CD8-positive, alpha-beta memory T cell (primary cell): Measurements from ENCODE around the gene RNU5B-1. TPM values are rescaled to one million over a fixed set of nuclear protein-coding genes. Genes with fewer than 3 reads are reported as not detected.

Experiments
- CTCF ChIA-PET: fragments of 350-600 bp; sonication (Branson Sonifier 250); formaldehyde crosslinking; loops from one replicate; lab custom pipeline; 2021; ENCODE audit warnings: antibody characterized with exemption; lab: Charles Lee
- POLR2A ChIA-PET: fragments of 350-600 bp; sonication (Branson Sonifier 250); formaldehyde crosslinking; loops from one replicate; lab custom pipeline; 2021; ENCODE audit warnings: antibody characterized with exemption; lab: Charles Lee
- DNase-seq, 5 donors: peaks; one replicate each; pipeline versions ENCODE4 v3.0.0 to v3.0.0-alpha.2; 2020 to 2022; ENCODE audit warnings: mixed read lengths in 1 of 5
- H3K27ac ChIP-seq: one replicate; pipeline ENCODE4 v1.7.0; 2013; ENCODE audit warnings: low read depth, mild to moderate bottlenecking, low read length, moderate library complexity
- H3K27me3 ChIP-seq: 2 replicates; pipeline ENCODE4 v1.7.0; 2013; ENCODE audit warnings: low read length, mild to moderate bottlenecking; ENCODE audit not compliant: insufficient read depth, poor library complexity, severe bottlenecking
- H3K36me3 ChIP-seq: 2 replicates; pipeline ENCODE4 v1.7.0; 2013; ENCODE audit warnings: mild to moderate bottlenecking, low read length, moderate library complexity; ENCODE audit not compliant: insufficient read depth
- H3K4me1 ChIP-seq: 2 replicates; pipeline ENCODE4 v1.7.0; 2013; ENCODE audit warnings: mild to moderate bottlenecking, low read length, moderate library complexity; ENCODE audit not compliant: insufficient read depth
- H3K4me3 ChIP-seq: 2 replicates; pipeline ENCODE4 v1.7.0; 2013; ENCODE audit warnings: mild to moderate bottlenecking, low read length
- H3K9me3 ChIP-seq: 2 replicates; pipeline ENCODE4 v1.7.0; 2013; ENCODE audit warnings: mild to moderate bottlenecking, low read length
- H3K27ac Mint-ChIP-seq, 8 donors: one replicate each; pipeline ENCODE4 v1.8.0; 2020 to 2021; ENCODE audit warnings: mixed read lengths in 8 of 8, mild to moderate bottlenecking in 6 of 8, inconsistent platforms in 3 of 8, moderate library complexity in 3 of 8
- H3K27me3 Mint-ChIP-seq, 2 donors: one replicate each; pipeline ENCODE4 v1.8.0; 2020 to 2021; ENCODE audit warnings: mixed read lengths in 2 of 2, mild to moderate bottlenecking in 1 of 2, moderate library complexity in 1 of 2
- H3K36me3 Mint-ChIP-seq, 3 donors: one replicate each; pipeline ENCODE4 v1.8.0; 2020 to 2021; ENCODE audit warnings: mixed read lengths in 3 of 3, inconsistent platforms in 1 of 3, mild to moderate bottlenecking in 1 of 3
- H3K4me1 Mint-ChIP-seq, 3 donors: one replicate each; pipeline ENCODE4 v1.8.0; 2020 to 2021; ENCODE audit warnings: mixed read lengths in 3 of 3, inconsistent platforms in 1 of 3, mild to moderate bottlenecking in 1 of 3
- H3K4me3 Mint-ChIP-seq, 7 donors: one replicate each; pipeline ENCODE4 v1.8.0; 2020 to 2021; ENCODE audit warnings: mixed read lengths in 7 of 7, mild to moderate bottlenecking in 6 of 7, moderate library complexity in 4 of 7, inconsistent platforms in 2 of 7
- H3K9me3 Mint-ChIP-seq, 5 donors: one replicate each; pipeline ENCODE4 v1.8.0; 2020 to 2022; ENCODE audit warnings: mixed read lengths in 5 of 5, mild to moderate bottlenecking in 3 of 5, moderate library complexity in 2 of 5, inconsistent platforms in 1 of 5
- polyA plus RNA-seq: library from polyadenylated mRNA; unstranded; fragments of 300-500 nt; fragmentation: Illumina TruSeq; gene quantifications from one replicate; pipeline ENCODE4 v1.2.3, GENCODE V29; 2021
- total RNA-seq, 2 experiments: library from RNA; stranded (reverse); gene quantifications; one replicate each; pipeline ENCODE4 v1.2.3, GENCODE V29; 2021

Gene RNU5B-1
- total and polyA plus RNA-seq, 3 experiments from 2014 or later, result not detected

DNA sequence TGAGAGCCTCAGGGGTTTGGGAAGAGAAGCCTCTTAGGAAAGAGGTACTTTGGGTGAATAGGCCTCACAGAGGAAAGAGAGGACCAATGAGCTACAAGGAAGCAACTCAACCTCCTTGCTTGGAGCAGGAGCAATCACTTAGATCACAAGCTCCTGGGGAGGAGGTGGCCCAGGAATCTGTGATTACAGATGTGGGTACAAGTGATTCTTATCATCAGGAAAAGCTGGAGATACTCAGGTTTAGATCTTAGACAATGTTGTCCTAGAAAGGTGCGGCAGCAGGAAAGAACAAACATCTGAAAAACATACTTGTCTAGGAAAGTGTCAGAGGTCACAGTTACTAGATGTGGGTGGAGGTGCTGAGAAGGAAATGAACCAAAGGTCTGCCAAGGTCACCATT lies 26.0 kb upstream of the RNU5B-1 start:
- H3K4me1 Mint-ChIP-seq, result peaks cover 37 to 63% (median 42%) of the 10 kb centered on the region in 3 donors
- DNase-seq, result no peak
- POLR2A ChIA-PET, result no interaction called here
- no peak overlapping the region for H3K4me3 Mint-ChIP-seq
- no peaks in the 10 kb centered on the region for H3K9me3 Mint-ChIP-seq
- H3K36me3 Mint-ChIP-seq, result peaks cover 0 to 35% (median 0%) of the 10 kb centered on the region in 3 donors
- H3K27ac ChIP-seq, result no peak overlapping the region
- no peaks in the 10 kb centered on the region for H3K27me3 Mint-ChIP-seq
- H3K27me3 ChIP-seq, result no peaks in the 10 kb centered on the region
- CTCF ChIA-PET, result interaction anchor here (0.9 to 1.9 kb wide), 2 partner anchors 8 to 19 kb away, joined by 3 to 5 read pairs; partner anchors contain the start of gene PARP16
- peaks cover 29% of the 10 kb centered on the region for H3K4me1 ChIP-seq
- no peaks in the 10 kb centered on the region for H3K9me3 ChIP-seq
- H3K36me3 ChIP-seq, result no peaks in the 10 kb centered on the region
- peak overlapping the region in 3 of 8 donors; percentile 30 to 73 (median 67) for H3K27ac Mint-ChIP-seq
- no peak overlapping the region for H3K4me3 ChIP-seq

DNA sequence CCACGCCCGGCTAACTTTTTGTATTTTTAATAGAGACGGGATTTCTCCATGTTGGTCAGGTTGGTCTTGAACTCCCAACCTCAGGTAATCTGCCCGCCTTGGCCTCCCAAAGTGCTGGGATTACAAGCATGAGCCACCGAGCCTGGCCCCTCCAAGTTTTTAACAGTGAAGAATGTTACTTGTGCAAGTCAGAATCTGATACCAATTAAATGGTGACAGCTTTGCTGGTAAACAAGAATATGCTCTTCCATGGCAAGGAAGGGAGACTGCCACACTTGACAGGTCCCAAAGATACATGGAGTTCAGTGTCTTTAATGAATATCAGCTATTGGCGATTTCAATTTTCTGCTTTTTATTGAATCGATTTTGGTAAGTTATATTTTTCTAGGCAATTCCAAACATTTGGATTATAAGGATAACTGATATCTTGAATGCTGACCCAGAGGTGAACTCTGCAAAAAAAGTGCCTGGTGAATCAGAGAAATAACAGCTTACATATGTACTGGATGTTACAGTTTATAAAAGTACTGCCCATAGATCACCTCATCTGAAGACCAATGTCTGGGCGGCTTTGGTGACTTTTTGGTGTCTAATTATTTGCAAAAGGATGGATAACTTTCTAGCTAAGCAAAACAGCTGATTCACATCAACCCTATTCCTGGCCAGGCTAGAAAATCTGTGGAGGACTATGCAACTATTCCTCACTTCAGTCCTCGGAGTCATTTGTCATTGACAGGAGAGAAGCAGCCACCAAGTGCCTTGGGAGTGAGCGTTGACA lies 19.0 kb upstream of the RNU5B-1 start:
- Mint-ChIP-seq H3K27ac (peak overlapping the region; percentile 7 to 96 (median 88)), H3K27me3 (peaks cover 0 to 2% of the 10 kb centered on the region in 2 donors), H3K4me3 (peak overlapping the region; percentile 67 to 94 (median 88)), H3K4me1 (peaks cover 31 to 60% (median 49%) of the 10 kb centered on the region in 3 donors), H3K9me3 (no peaks in the 10 kb centered on the region), H3K36me3 (peaks cover 0 to 21% (median 0%) of the 10 kb centered on the region in 3 donors)
- ChIA-PET CTCF (interaction anchor here (0.6 to 2.6 kb wide), 8 partner anchors 10 to 100 kb away, joined by 3 to 12 read pairs (median 5); partner anchors contain the start of genes CLPX and RNU5B-1), POLR2A (interaction anchor here (0.6 to 2.2 kb wide), 4 partner anchors 10 to 100 kb away, joined by 3 to 28 read pairs (median 24); partner anchors contain the start of genes CLPX, RNU5A-1 and RNU5B-1)
- no peaks in the 10 kb centered on the region for H3K9me3 ChIP-seq
- peaks cover 23% of the 10 kb centered on the region for H3K4me1 ChIP-seq
- peak overlapping the region; percentile 80 for H3K4me3 ChIP-seq
- H3K27me3 ChIP-seq, result no peaks in the 10 kb centered on the region
- H3K36me3 ChIP-seq, result no peaks in the 10 kb centered on the region
- H3K27ac ChIP-seq, result peak overlapping the region; percentile 78
- no peak for DNase-seq

DNA sequence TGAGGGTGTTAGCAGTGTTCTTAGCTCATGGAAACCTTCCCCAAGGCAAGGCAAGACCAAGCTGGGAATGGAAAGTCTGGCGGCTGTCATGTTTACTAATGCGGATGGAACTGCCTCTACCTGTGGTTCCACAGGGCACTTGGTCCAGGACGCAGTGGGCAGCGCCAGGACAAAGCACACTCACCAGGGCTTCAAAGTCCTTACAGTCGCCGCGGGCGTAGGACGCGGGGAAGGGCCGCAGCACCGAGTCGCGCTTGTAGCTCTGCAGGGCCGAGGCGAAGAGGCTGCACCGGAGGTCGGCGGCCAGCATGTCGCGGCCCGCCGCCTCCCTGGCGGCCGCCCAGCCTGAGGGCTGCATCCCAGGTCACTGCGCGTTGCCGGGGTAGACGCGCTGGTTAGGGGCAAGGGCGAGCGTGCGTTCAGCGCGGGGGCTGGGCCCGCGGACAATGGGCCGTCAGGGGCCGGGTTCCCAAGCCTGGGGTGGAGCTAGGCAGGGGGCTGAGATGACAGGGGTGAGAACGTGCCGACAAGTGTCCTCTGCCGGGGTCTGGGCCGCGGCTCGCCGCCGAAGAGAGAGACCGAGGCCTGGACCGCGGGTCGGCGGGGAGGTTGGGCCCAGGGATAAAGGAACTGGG lies 18.3 kb upstream of the RNU5B-1 start:
- Histone ChIP-seq H3K4me1 (peaks cover 23% of the 10 kb centered on the region), H3K9me3 (no peaks in the 10 kb centered on the region), H3K27me3 (no peaks in the 10 kb centered on the region), H3K27ac (peak overlapping the region; percentile 78), H3K36me3 (no peaks in the 10 kb centered on the region), H3K4me3 (peak overlapping the region; percentile 80)
- Mint-ChIP-seq H3K27me3 (peaks cover 0 to 2% of the 10 kb centered on the region in 2 donors), H3K27ac (peak overlapping the region; percentile 7 to 96 (median 88)), H3K36me3 (peaks cover 0 to 19% (median 0%) of the 10 kb centered on the region in 3 donors), H3K4me1 (peaks cover 30 to 53% (median 49%) of the 10 kb centered on the region in 3 donors), H3K9me3 (no peaks in the 10 kb centered on the region), H3K4me3 (peak overlapping the region; percentile 67 to 94 (median 88))
- ChIA-PET POLR2A (interaction anchor here (0.5 to 2.2 kb wide), 9 partner anchors 10 to 252 kb away, joined by 3 to 28 read pairs (median 5); partner anchors contain the start of genes CLPX, PDCD7, RNU5A-1 and RNU5B-1), CTCF (interaction anchor here (0.7 to 2.6 kb wide), 13 partner anchors 9 to 101 kb away, joined by 3 to 16 read pairs (median 6); partner anchors contain the start of genes CLPX, RNU5A-1 and RNU5B-1)
- peak in 1 of 5 donors; percentile 12 for DNase-seq

DNA sequence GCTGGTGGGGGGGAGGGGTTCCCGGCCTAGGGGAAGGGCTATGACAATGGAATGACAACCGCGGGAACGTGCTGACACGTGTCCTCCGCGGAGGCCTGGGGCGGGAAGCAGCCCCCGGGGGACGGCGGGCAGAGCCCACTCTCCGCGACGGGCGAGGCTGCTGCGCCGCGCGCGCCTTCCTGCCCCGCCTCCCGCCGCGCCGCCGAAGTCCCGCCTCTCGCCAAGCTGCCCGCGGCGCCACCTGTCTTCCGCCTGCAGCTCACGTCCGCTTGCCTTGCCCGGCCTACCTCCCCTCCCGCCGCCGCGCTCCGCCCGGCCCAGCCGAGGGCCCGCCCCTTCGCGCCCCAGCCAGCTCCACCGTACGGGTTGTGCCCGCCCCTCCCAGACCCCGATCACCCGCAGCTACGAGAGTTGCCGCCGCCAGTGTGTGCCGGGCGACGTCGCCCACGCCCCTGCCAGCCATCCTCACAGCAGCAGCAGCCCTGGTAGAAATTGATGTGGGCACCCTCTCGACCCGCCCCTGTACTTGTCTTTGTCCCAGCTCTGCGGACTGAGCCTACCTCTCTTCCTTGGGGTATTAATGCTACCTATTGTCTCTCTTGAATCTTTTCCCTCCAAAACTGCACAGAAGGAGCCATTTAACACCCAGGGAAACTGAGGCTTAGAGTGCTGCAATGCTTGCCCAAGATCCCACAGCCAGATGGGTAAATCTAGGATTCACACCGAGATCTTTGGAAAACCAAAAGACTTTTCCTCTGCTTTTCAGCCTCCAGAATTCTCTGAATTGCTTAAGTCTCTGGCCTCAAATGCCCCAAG lies 17.6 kb upstream of the RNU5B-1 start, which contains the start of gene PARP16:
PARP16 (minus strand) TSS at position 180 of the 816 bp plus-strand sequence. CDS start 457 bp downstream, outside the sequence.
- Mint-ChIP-seq H3K4me3 (peak within 1 kb of the TSS; percentile 67 to 94 (median 88)), H3K4me1 (peaks cover 30 to 49% (median 48%) of the 10 kb centered on the region in 3 donors), H3K9me3 (no peaks in the 10 kb centered on the region), H3K27me3 (peaks cover 0 to 2% of the 10 kb centered on the region in 2 donors), H3K27ac (peak within 1 kb of the TSS; percentile 7 to 96 (median 95)), H3K36me3 (peaks cover 0 to 19% (median 0%) of the 10 kb centered on the region in 3 donors)
- H3K4me3 ChIP-seq, result peak within 1 kb of the TSS; percentile 80
- no peaks in the 10 kb centered on the region for H3K27me3 ChIP-seq
- no peaks in the 10 kb centered on the region for H3K9me3 ChIP-seq
- ChIA-PET POLR2A (interaction anchor here (0.5 to 2.2 kb wide), 10 partner anchors 9 to 917 kb away, joined by 3 to 28 read pairs (median 5); partner anchors contain the start of genes CLPX, PDCD7, RNU5A-1 and RNU5B-1), CTCF (interaction anchor here (0.7 to 2.6 kb wide), 13 partner anchors 8 to 101 kb away, joined by 3 to 16 read pairs (median 5); partner anchors contain the start of genes CLPX, RNU5A-1 and RNU5B-1)
- H3K27ac ChIP-seq, result peak within 1 kb of the TSS; percentile 78
- H3K4me1 ChIP-seq, result peaks cover 23% of the 10 kb centered on the region
- DNase-seq, result peak; percentile 90 to 95 (median 92)
- no peaks in the 10 kb centered on the region for H3K36me3 ChIP-seq

DNA sequence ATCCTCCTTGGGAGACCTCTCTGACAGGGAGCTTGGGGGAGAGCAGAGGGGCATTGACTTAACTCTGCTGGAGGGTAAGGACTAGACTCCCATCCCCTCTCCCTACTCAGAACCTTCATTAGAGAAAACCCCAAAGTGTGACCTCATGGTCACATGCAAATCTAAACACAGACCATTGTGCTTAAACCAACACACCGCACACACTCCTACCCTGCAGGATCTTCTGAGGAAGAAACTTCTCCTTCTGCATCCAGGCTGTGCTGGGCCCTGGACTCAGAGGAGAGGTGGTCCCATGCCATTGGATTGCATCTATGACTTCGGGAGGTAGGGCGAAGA lies 17.0 kb upstream of the RNU5B-1 start:
- Histone ChIP-seq H3K9me3 (no peaks in the 10 kb centered on the region), H3K4me3 (peak overlapping the region; percentile 80), H3K4me1 (peaks cover 23% of the 10 kb centered on the region), H3K36me3 (no peaks in the 10 kb centered on the region), H3K27ac (peak overlapping the region; percentile 78), H3K27me3 (no peaks in the 10 kb centered on the region)
- H3K4me3 Mint-ChIP-seq, result peak overlapping the region; percentile 67 to 94 (median 88)
- no peaks in the 10 kb centered on the region for H3K9me3 Mint-ChIP-seq
- H3K4me1 Mint-ChIP-seq, result peaks cover 26 to 43% (median 42%) of the 10 kb centered on the region in 3 donors
- CTCF ChIA-PET, result interaction anchor here (0.8 to 2.6 kb wide), 6 partner anchors 8 to 102 kb away, joined by 3 to 16 read pairs (median 8); partner anchors contain the start of genes CLPX and RNU5A-1
- DNase-seq, result no peak
- peaks cover 0 to 16% (median 0%) of the 10 kb centered on the region in 3 donors for H3K36me3 Mint-ChIP-seq
- H3K27ac Mint-ChIP-seq, result peak overlapping the region; percentile 7 to 96 (median 94)
- peaks cover 0 to 2% of the 10 kb centered on the region in 2 donors for H3K27me3 Mint-ChIP-seq
- POLR2A ChIA-PET, result interaction anchor here (0.6 to 2.2 kb wide), 6 partner anchors 8 to 917 kb away, joined by 5 to 28 read pairs (median 15); partner anchors contain the start of genes CLPX, RNU5A-1 and RNU5B-1

DNA sequence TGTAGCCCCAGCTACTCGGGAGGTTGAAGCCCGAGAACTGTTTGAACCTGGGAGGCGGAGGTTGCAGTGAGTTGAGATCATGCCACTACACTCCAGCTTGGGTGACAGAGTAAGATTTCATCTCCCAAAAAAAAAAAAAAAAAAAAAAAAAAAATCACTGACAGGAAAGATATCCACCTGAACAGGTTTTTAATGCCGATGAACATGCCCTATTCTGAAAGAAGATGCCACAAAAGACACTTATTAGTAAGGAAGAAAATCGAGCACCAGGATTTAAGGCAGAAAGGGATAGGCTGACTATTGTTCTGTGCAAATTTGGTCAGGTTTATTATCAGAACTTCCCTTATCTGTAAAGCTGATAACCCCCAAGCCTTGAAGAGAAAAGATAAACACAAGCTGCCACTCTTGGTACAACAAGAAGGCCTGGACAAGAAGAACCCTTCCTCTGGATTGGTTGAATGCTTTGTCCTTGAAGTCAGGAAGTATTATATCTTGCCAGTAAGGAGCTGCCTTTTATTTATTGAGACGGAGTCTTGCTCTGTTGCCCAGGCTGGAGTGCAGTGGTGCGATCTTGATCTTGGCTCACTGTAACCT lies 15.1 kb upstream of the RNU5B-1 start:
- Mint-ChIP-seq H3K27ac (no peak overlapping the region), H3K27me3 (peaks cover 0 to 3% of the 10 kb centered on the region in 2 donors), H3K4me1 (peaks cover 17 to 31% (median 29%) of the 10 kb centered on the region in 3 donors), H3K4me3 (no peak overlapping the region), H3K9me3 (no peaks in the 10 kb centered on the region), H3K36me3 (peaks cover 0 to 8% (median 0%) of the 10 kb centered on the region in 3 donors)
- CTCF ChIA-PET, result no interaction called here
- POLR2A ChIA-PET, result interaction anchor here (0.6 kb wide), 1 partner anchor 109 kb away, joined by 3 read pairs; no protein-coding TSS in a partner anchor
- no peaks in the 10 kb centered on the region for H3K9me3 ChIP-seq
- H3K27me3 ChIP-seq, result no peaks in the 10 kb centered on the region
- H3K4me3 ChIP-seq, result no peak overlapping the region
- H3K27ac ChIP-seq, result no peak overlapping the region
- H3K36me3 ChIP-seq, result no peaks in the 10 kb centered on the region
- DNase-seq, result no peak
- H3K4me1 ChIP-seq, result peaks cover 19% of the 10 kb centered on the region
